PC-9 (cell line): ENCODE results near the gene RPGRIP1.

Experiments
- CTCF ChIP-seq: fragments of 200-600 bp; sonication (generic); conservative IDR thresholded peaks from 2 replicates; pipeline ENCODE4 v1.6.1; 2017; ENCODE audit warnings: mixed run types, antibody characterized with exemption, mild to moderate bottlenecking, moderate library complexity
- EZH2 ChIP-seq: fragments of 200-600 bp; sonication (generic); IDR thresholded peaks from 2 replicates; pipeline ENCODE4 v1.8.0; 2017; ENCODE audit warnings: antibody characterized with exemption, low read depth

- TF ChIP-seq CTCF (no peak), EZH2 (no peak)
Measured at GRCh38 chr14:21313512-21313911, 33.6 kb downstream of the RPGRIP1 start.
